ENCODE measurements around the gene RASGRP4. TPM values are rescaled to one million over a fixed set of nuclear protein-coding genes. Genes with fewer than 3 reads are reported as not detected.
A peak's percentile ranks its signal among the peaks of the same experiment; 100 is the strongest.
"Not testable (repeated sequence)": the region's sequence is repeated elsewhere in the genome, so short reads cannot be mapped to it uniquely, and the experiment has no call there.

RASGRP4 gene
- total RNA-seq, 1 experiment from 2014 or later: not detected

GRCh38 chr19:38362946-38363688 is 62.9 kb downstream of the RASGRP4 start:
- H3K4me1 ChIP-seq (ENCODE audit: control insufficient read depth in 1 of 2, insufficient read depth in 2 of 2, low read length in 2 of 2): peaks cover 8 to 20% of the 10 kb centered on the region in 2 experiments; a peak in 3 of 4 replicates
- intact Hi-C loops (cut with micrococcal nuclease); H3K9me3 ChIP-seq (ENCODE audit: control insufficient read depth in 1 of 2, insufficient read depth in 1 of 2, low read depth in 1 of 2, low read length in 2 of 2); DNase-seq (ENCODE audit: low read depth, low spot score); H3K9me2 ChIP-seq (ENCODE audit: insufficient read depth); H4K20me1 ChIP-seq (ENCODE audit: insufficient read depth); H3K36me3 ChIP-seq (ENCODE audit: control insufficient read depth in 1 of 2, insufficient read depth in 2 of 2, low read length in 2 of 2); H3K9ac ChIP-seq (ENCODE audit: low read length); ATAC-seq; H3K79me2 ChIP-seq (ENCODE audit: insufficient read depth, low read length); BruUV-seq (replicated peaks); H2AFZ ChIP-seq (ENCODE audit: low read depth, low read length, poor library complexity, severe bottlenecking); CTCF ChIA-PET: not testable (repeated sequence)
- peak overlapping the region; percentile 74 for H3K27ac ChIP-seq (ENCODE audit: low read depth, low read length)
- ChIA-PET POLR2A (interaction anchor here (1.7 to 2.3 kb wide), 2 partner anchors 11 to 24 kb away, joined by 7 to 12 read pairs; partner anchors contain the start of genes GGN and PSMD8), RAD21 (ENCODE audit: low non-redundant PET in 1 of 2, low total read pairs in 2 of 2, uncharacterized antibody in 2 of 2, unreplicated experiment in 2 of 2) (interaction anchor here in 1 of 2 experiments (0.6 kb wide), 1 partner anchor 36 kb away, joined by 3 read pairs; no protein-coding TSS in a partner anchor)
- peak overlapping the region; percentile 99 for H3K4me2 ChIP-seq (ENCODE audit: low read length)
- H3K4me3 ChIP-seq (replicated peaks in 1 of 2; ENCODE audit: low read depth in 1 of 2, low read length in 2 of 2): peak overlapping the region; percentile 55 to 68
- H3K27me3 ChIP-seq (ENCODE audit: insufficient read depth, low read length): peaks cover 11% of the 10 kb centered on the region; the same call in 1 of the 2 replicates

GRCh38 chr19:38362076-38362945 is 63.7 kb downstream of the RASGRP4 start:
- no TSS peak for BruUV-seq (replicated peaks)
- intact Hi-C loops (cut with micrococcal nuclease): no loop called here
- Histone ChIP-seq H3K9me2 (ENCODE audit: insufficient read depth) (no peaks in the 10 kb centered on the region), H3K9ac (ENCODE audit: low read length) (peak overlapping the region; percentile 46), H3K4me2 (ENCODE audit: low read length) (peak overlapping the region; percentile 99), H3K36me3 (ENCODE audit: control insufficient read depth in 1 of 2, insufficient read depth in 2 of 2, low read length in 2 of 2) (no peaks in the 10 kb centered on the region), H2AFZ (ENCODE audit: low read depth, low read length, poor library complexity, severe bottlenecking) (peak overlapping the region; percentile 92), H3K4me1 (ENCODE audit: control insufficient read depth in 1 of 2, insufficient read depth in 2 of 2, low read length in 2 of 2) (peaks cover 8 to 20% of the 10 kb centered on the region in 2 experiments; a peak in 3 of 4 replicates), H3K9me3 (ENCODE audit: control insufficient read depth in 1 of 2, insufficient read depth in 1 of 2, low read depth in 1 of 2, low read length in 2 of 2) (no peaks in the 10 kb centered on the region), H3K4me3 (replicated peaks in 1 of 2; ENCODE audit: low read depth in 1 of 2, low read length in 2 of 2) (peak overlapping the region; percentile 55 to 68), H3K27me3 (ENCODE audit: insufficient read depth, low read length) (peaks cover 11% of the 10 kb centered on the region; the same call in 1 of the 2 replicates), H4K20me1 (ENCODE audit: insufficient read depth) (no peaks in the 10 kb centered on the region), H3K27ac (ENCODE audit: low read depth, low read length) (peak overlapping the region; percentile 74), H3K79me2 (ENCODE audit: insufficient read depth, low read length) (no peaks in the 10 kb centered on the region)
- ChIA-PET CTCF (interaction anchor here (1.0 kb wide), 1 partner anchor 26 kb away, joined by 3 read pairs; the partner anchor contains the start of gene GGN), POLR2A (interaction anchor here (1.7 to 2.3 kb wide), 2 partner anchors 12 to 25 kb away, joined by 7 to 12 read pairs; partner anchors contain the start of genes GGN and PSMD8), RAD21 (ENCODE audit: low non-redundant PET in 1 of 2, low total read pairs in 2 of 2, uncharacterized antibody in 2 of 2, unreplicated experiment in 2 of 2) (no interaction called here)
- ATAC-seq (peak; percentile 80), DNase-seq (ENCODE audit: low read depth, low spot score) (peak; percentile 58)
- TF ChIP-seq MAX (IDR thresholded peaks at IDR 0.05): peak; percentile 6; the same call in 1 of the 2 replicates
- TF ChIP-seq EGR1 (IDR thresholded peaks at IDR 0.05; ENCODE audit: low read depth): peak; percentile 30; the same call in 1 of the 2 replicates
- TF ChIP-seq POLR2AphosphoS5 (IDR thresholded peaks at IDR 0.05; ENCODE audit: low read depth, low read length): peak; percentile 41; the same call in 1 of the 2 replicates
- TF ChIP-seq EZH2 (IDR thresholded peaks at IDR 0.05): no peak
- TF ChIP-seq FOSL1 (IDR thresholded peaks at IDR 0.05; ENCODE audit: low read depth): no peak
- TF ChIP-seq ZFX (IDR thresholded peaks at IDR 0.05): no peak
- no peak for TF ChIP-seq JUND (IDR thresholded peaks at IDR 0.05)

Measured in HCT116 (cell line).